HEK293T (cell line): Measurements from ENCODE around the gene FBXO5.

ENCODE experiments used
- ARNT ChIP-seq: fragments of 450-650 bp; IDR thresholded peaks from 2 replicates; pipeline ENCODE4 v1.6.1; 2017; ENCODE audit warnings: mild to moderate bottlenecking
- BHLHE40 ChIP-seq: fragments of 450-650 bp; IDR thresholded peaks from 2 replicates; pipeline ENCODE4 v1.6.1; 2016; ENCODE audit warnings: mild to moderate bottlenecking, moderate library complexity, borderline replicate concordance
- CTBP1 ChIP-seq: fragments of 450-650 bp; IDR thresholded peaks from 2 replicates; pipeline ENCODE4 v1.6.1; 2016; ENCODE audit warnings: borderline replicate concordance
- ELF4 ChIP-seq: fragments of 450-650 bp; IDR thresholded peaks from 2 replicates; pipeline ENCODE4 v1.6.1; 2017; ENCODE audit warnings: antibody characterized with exemption
- FOXM1 ChIP-seq: fragments of 450-650 bp; IDR thresholded peaks from 2 replicates; pipeline ENCODE4 v1.6.1; 2017; ENCODE audit warnings: mild to moderate bottlenecking, borderline replicate concordance
- SP1 ChIP-seq: fragments of 450-650 bp; IDR thresholded peaks from 2 replicates; pipeline ENCODE4 v1.6.1; 2017
- SUZ12 ChIP-seq: fragments of 450-650 bp; IDR thresholded peaks from 2 replicates; pipeline ENCODE4 v1.6.1; 2016; ENCODE audit warnings: mild to moderate bottlenecking
- ZNF384 ChIP-seq: fragments of 450-650 bp; IDR thresholded peaks from 2 replicates; pipeline ENCODE4 v1.6.1; 2016
- TF ChIP-seq, protein P1 (sequence below): fragments of 450-650 bp; IDR thresholded peaks from 2 replicates; pipeline ENCODE4 v1.6.1; 2016

DNA sequence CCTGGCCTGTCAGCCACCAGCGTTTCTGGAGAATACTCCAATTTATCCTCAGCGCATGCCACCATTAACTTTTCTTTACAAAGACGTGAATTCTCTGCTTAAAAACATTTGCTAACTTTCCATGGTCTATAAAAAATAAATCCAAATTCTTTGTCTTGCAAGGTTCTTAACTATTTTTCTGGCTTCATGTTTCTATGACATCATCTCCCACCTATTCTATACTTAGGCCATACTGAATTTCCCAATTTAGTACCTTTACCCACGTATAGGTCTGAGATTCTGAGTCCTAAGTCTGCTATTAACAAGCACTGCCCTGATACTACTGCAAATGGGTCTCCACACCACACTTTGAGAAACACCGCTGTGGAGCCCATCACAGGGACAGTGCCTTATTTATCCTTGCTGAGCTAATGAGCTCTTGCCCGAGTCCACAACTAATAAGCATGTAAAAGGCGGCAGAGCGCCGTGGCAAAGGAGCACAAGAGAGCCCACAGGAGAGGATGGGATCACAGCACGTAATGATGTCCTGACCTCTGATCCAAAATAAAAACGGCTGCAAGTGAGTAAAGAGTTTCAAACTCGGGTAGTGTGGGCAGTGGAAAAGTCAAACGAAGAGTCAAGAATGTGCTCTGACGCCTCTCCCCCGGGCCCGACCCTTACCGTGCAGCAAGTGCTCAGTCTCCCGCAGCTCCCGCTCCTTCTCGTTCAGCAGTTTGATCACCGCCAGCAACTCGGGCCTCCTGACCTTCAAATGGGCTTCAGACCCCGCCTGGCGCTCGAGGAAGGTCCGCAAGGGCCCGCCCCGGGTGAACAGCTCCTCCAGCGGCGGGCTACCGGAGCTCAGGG, 19.1 kb upstream of the FBXO5 start:
- TF ChIP-seq ELF4 = no peak
- TF ChIP-seq BHLHE40 = no peak
- TF ChIP-seq ZNF384 = no peak
- no peak for TF ChIP-seq SP1
- TF ChIP-seq, protein P1, sequence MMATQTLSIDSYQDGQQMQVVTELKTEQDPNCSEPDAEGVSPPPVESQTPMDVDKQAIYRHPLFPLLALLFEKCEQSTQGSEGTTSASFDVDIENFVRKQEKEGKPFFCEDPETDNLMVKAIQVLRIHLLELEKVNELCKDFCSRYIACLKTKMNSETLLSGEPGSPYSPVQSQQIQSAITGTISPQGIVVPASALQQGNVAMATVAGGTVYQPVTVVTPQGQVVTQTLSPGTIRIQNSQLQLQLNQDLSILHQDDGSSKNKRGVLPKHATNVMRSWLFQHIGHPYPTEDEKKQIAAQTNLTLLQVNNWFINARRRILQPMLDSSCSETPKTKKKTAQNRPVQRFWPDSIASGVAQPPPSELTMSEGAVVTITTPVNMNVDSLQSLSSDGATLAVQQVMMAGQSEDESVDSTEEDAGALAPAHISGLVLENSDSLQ = no peak
- TF ChIP-seq CTBP1 = no peak
- TF ChIP-seq SUZ12 = no peak
- no peak for TF ChIP-seq ARNT
- TF ChIP-seq FOXM1 = no peak
